Measurements from ENCODE around the gene ANO9. TPM values are rescaled to one million over a fixed set of nuclear protein-coding genes. Genes with fewer than 3 reads are reported as not detected.

The ANO9 gene
- total and polyA plus RNA-seq, 4 donors = 0.20 to 0.75 (median 0.40) TPM

- TF ChIP-seq JUND (IDR thresholded peaks at IDR 0.05) (no peak), GABPA (IDR thresholded peaks at IDR 0.05 in 1 of 2, conservative IDR thresholded peaks at IDR 0.05 in 1 of 2) (no peak), FOXA1 (IDR thresholded peaks at IDR 0.05) (no peak), HNF4A (conservative IDR thresholded peaks at IDR 0.05) (no peak), RXRA (IDR thresholded peaks at IDR 0.05) (no peak), NR2F2 (IDR thresholded peaks at IDR 0.05) (no peak), SP1 (IDR thresholded peaks at IDR 0.05) (no peak), YY1 (IDR thresholded peaks at IDR 0.05) (no peak), CTCF (IDR thresholded peaks at IDR 0.05; ENCODE audit: low read depth, low read length, missing input control) (no peak), FOXA2 (IDR thresholded peaks at IDR 0.05) (no peak), EGR1 (IDR thresholded peaks at IDR 0.05; ENCODE audit: low read depth in 2 of 2) (no peak), TAF1 (conservative IDR thresholded peaks at IDR 0.05) (no peak), RAD21 (IDR thresholded peaks at IDR 0.05) (no peak), HNF4G (IDR thresholded peaks at IDR 0.05) (no peak)
- TF ChIP-seq, protein P1, sequence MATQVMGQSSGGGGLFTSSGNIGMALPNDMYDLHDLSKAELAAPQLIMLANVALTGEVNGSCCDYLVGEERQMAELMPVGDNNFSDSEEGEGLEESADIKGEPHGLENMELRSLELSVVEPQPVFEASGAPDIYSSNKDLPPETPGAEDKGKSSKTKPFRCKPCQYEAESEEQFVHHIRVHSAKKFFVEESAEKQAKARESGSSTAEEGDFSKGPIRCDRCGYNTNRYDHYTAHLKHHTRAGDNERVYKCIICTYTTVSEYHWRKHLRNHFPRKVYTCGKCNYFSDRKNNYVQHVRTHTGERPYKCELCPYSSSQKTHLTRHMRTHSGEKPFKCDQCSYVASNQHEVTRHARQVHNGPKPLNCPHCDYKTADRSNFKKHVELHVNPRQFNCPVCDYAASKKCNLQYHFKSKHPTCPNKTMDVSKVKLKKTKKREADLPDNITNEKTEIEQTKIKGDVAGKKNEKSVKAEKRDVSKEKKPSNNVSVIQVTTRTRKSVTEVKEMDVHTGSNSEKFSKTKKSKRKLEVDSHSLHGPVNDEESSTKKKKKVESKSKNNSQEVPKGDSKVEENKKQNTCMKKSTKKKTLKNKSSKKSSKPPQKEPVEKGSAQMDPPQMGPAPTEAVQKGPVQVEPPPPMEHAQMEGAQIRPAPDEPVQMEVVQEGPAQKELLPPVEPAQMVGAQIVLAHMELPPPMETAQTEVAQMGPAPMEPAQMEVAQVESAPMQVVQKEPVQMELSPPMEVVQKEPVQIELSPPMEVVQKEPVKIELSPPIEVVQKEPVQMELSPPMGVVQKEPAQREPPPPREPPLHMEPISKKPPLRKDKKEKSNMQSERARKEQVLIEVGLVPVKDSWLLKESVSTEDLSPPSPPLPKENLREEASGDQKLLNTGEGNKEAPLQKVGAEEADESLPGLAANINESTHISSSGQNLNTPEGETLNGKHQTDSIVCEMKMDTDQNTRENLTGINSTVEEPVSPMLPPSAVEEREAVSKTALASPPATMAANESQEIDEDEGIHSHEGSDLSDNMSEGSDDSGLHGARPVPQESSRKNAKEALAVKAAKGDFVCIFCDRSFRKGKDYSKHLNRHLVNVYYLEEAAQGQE (IDR thresholded peaks at IDR 0.05) = no peak
- TF ChIP-seq, protein P2, sequence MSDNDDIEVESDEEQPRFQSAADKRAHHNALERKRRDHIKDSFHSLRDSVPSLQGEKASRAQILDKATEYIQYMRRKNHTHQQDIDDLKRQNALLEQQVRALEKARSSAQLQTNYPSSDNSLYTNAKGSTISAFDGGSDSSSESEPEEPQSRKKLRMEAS (IDR thresholded peaks at IDR 0.05) = no peak
- TF ChIP-seq, protein P3, sequence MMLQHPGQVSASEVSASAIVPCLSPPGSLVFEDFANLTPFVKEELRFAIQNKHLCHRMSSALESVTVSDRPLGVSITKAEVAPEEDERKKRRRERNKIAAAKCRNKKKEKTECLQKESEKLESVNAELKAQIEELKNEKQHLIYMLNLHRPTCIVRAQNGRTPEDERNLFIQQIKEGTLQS (IDR thresholded peaks at IDR 0.05) = no peak
- TF ChIP-seq, protein P4, sequence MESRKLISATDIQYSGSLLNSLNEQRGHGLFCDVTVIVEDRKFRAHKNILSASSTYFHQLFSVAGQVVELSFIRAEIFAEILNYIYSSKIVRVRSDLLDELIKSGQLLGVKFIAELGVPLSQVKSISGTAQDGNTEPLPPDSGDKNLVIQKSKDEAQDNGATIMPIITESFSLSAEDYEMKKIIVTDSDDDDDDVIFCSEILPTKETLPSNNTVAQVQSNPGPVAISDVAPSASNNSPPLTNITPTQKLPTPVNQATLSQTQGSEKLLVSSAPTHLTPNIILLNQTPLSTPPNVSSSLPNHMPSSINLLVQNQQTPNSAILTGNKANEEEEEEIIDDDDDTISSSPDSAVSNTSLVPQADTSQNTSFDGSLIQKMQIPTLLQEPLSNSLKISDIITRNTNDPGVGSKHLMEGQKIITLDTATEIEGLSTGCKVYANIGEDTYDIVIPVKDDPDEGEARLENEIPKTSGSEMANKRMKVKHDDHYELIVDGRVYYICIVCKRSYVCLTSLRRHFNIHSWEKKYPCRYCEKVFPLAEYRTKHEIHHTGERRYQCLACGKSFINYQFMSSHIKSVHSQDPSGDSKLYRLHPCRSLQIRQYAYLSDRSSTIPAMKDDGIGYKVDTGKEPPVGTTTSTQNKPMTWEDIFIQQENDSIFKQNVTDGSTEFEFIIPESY (IDR thresholded peaks at IDR 0.05) = no peak
- no peaks in the 10 kb centered on the region for H3K27me3 ChIP-seq (ENCODE audit: control insufficient read depth in 4 of 4, insufficient read depth in 4 of 4, low read length in 3 of 4)
- no peak overlapping the region for H3K4me3 ChIP-seq (ENCODE audit: low read depth in 1 of 3, low read length in 3 of 3)
- WGBS = 84% methylated on average over 23 of the region's 23 CpGs
- no peak overlapping the region for H3K27ac ChIP-seq (ENCODE audit: low read depth in 1 of 2, low read length in 2 of 2)
- H3K36me3 ChIP-seq (ENCODE audit: control insufficient read depth in 4 of 4, insufficient read depth in 3 of 4, low read depth in 1 of 4, low read length in 3 of 4) = no peaks in the 10 kb centered on the region
- no peaks in the 10 kb centered on the region for H3K9me3 ChIP-seq (ENCODE audit: control insufficient read depth in 4 of 4, low read length in 3 of 4)
- no peak overlapping the region for H3K9ac ChIP-seq (ENCODE audit: low read depth in 1 of 2, low read length in 2 of 2)
- peaks cover 0 to 3% (median 0%) of the 10 kb centered on the region in 4 donors for H3K4me1 ChIP-seq (ENCODE audit: control insufficient read depth in 4 of 4, insufficient read depth in 4 of 4, low read length in 3 of 4)
- DNase-seq (ENCODE audit: low spot score) = no peak
Observed at GRCh38 chr11:439315-440064, 2.3 kb downstream of the ANO9 start.

Measured in liver (tissue), 9 donors.